C4-2B (cell line): ENCODE measurements around the gene TPCN2.

Source experiments
- H3K27ac ChIP-seq: fragments of 450-650 bp; 2 replicates; pipeline ENCODE4 v1.5.1; 2017
- CTCF ChIP-seq: fragments of 450-650 bp; conservative IDR thresholded peaks from 2 replicates; pipeline ENCODE4 v1.5.1; 2017; ENCODE audit warnings: mild to moderate bottlenecking
- ZFX ChIP-seq: fragments of 450-650 bp; IDR thresholded peaks from 2 replicates; pipeline ENCODE4 v1.6.1; 2017

Gene TPCN2

GRCh38 chr11:69161117-69161407 lies 112.3 kb downstream of the TPCN2 start:
- no peak overlapping the region for H3K27ac ChIP-seq
- TF ChIP-seq CTCF, result no peak
- no peak for TF ChIP-seq ZFX

- TF ChIP-seq ZFX, result no peak
- no peak for TF ChIP-seq CTCF
- no peak overlapping the region for H3K27ac ChIP-seq
Observed at GRCh38 chr11:69162505-69162904, 113.8 kb downstream of the TPCN2 start.

GRCh38 chr11:69163842-69164241 lies 115.1 kb downstream of the TPCN2 start:
- no peak overlapping the region for H3K27ac ChIP-seq
- no peak for TF ChIP-seq CTCF
- TF ChIP-seq ZFX, result no peak

GRCh38 chr11:69164824-69165223 lies 116.1 kb downstream of the TPCN2 start:
- TF ChIP-seq ZFX (no peak), CTCF (no peak)

GRCh38 chr11:69165775-69166174 lies 117.0 kb downstream of the TPCN2 start:
- no peak for TF ChIP-seq ZFX
- TF ChIP-seq CTCF, result no peak
- no peak overlapping the region for H3K27ac ChIP-seq

More at GRCh38 chr11:69164824-69165223, 116.1 kb downstream of the TPCN2 start:
- no peak overlapping the region for H3K27ac ChIP-seq

GRCh38 chr11:69166218-69167115 lies 117.7 kb downstream of the TPCN2 start:
- H3K27ac ChIP-seq, result no peak overlapping the region
- no peak for TF ChIP-seq ZFX
- no peak for TF ChIP-seq CTCF

GRCh38 chr11:69167130-69167915 lies 118.6 kb downstream of the TPCN2 start:
- H3K27ac ChIP-seq, result no peak overlapping the region
- TF ChIP-seq CTCF, result no peak
- no peak for TF ChIP-seq ZFX
